ENCODE measurements around the gene SLC27A2.

- no peak for TF ChIP-seq ZNF274 (IDR thresholded peaks at IDR 0.05; ENCODE audit: low read depth, low read length)
- TF ChIP-seq SUZ12 (IDR thresholded peaks at IDR 0.05; ENCODE audit: extremely low read depth, insufficient read depth, insufficient read length): no peak
Measured at GRCh38 chr15:50163719-50164410, 18.1 kb upstream of the SLC27A2 start.
